Peyer's patch (tissue), 4 donors: ENCODE results near the gene TMEM271. TPM values are rescaled to one million over a fixed set of nuclear protein-coding genes. Genes with fewer than 3 reads are reported as not detected.

Experiments used
- DNase-seq, 3 donors: peaks; one replicate each; pipeline ENCODE4 v3.0.0-alpha.2; 2017 to 2019
- H3K27ac ChIP-seq, 4 donors: fragments of 200-600 bp; sonication (generic); one replicate each; pipeline ENCODE4 v1.5.1; 2016 to 2019
- H3K27me3 ChIP-seq, 2 donors: fragments of 200-600 bp; sonication (generic); one replicate each; pipeline ENCODE4 v1.5.1; 2019
- H3K36me3 ChIP-seq, 3 donors: fragments of 200-600 bp; sonication (generic); one replicate each; pipeline ENCODE4 v1.5.1; 2016 to 2019
- H3K4me1 ChIP-seq, 4 donors: fragments of 200-600 bp; sonication (generic); one replicate each; pipeline ENCODE4 v1.5.1; 2016 to 2019
- H3K4me3 ChIP-seq, 4 donors: fragments of 200-600 bp; sonication (generic); 1 replicate in 3 of 4; 2 replicates in 1 of 4; pipeline ENCODE4 v1.5.1; 2016 to 2019; ENCODE audit warnings: mild to moderate bottlenecking in 1 of 4
- H3K9me3 ChIP-seq, 4 donors: fragments of 200-600 bp; sonication (generic); one replicate each; pipeline ENCODE4 v1.5.1; 2016 to 2019; ENCODE audit warnings: mild to moderate bottlenecking in 1 of 4
- POLR2A ChIP-seq, 2 donors: fragments of 450-650 bp; IDR thresholded peaks; one replicate each; pipeline ENCODE4 v1.5.1; 2017; ENCODE audit warnings: antibody characterized with exemption in 2 of 2, mild to moderate bottlenecking in 2 of 2, moderate library complexity in 2 of 2
- total RNA-seq, 4 donors: library from RNA; depleted of rRNA; stranded (reverse); fragments of >200 nt; gene quantifications; one replicate each; pipeline ENCODE4 v1.1.0, GENCODE V29; 2016
- TF ChIP-seq, protein P1 (sequence below), 6 experiments: fragments of 450-650 bp in 4 of 6; fragments of 200-600 bp in 2 of 6; sonication (generic) in 1 of 6; IDR thresholded peaks; one replicate each; pipeline ENCODE4 v1.5.1; 2017 to 2019; ENCODE audit warnings: antibody characterized with exemption in 6 of 6, mild to moderate bottlenecking in 3 of 6, moderate library complexity in 1 of 6

TMEM271 gene
- total RNA-seq, 4 donors from 2014 or later = not detected

DNA sequence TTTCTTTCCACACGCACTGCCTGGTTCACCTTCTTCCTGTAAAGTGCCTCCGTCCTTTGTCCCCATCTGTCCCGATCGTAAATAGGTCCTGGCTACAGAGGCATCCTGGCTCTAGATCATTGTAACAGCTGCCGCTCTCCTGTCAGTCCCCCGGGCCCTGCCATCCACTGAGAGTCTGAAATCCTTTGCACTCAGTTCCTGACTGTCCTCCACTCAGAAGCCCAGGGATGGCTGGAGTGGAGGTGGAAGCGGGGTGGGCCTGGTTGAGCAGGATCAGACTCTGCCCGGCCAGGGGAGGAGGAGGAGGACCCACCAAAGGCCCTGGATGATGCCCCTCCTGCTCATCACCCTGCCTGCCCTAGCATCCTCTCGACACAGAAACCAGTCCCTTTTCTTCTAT is 47.3 kb downstream of the TMEM271 start:
- Histone ChIP-seq H3K27me3 (no peaks in the 10 kb centered on the region), H3K4me1 (no peaks in the 10 kb centered on the region), H3K9me3 (no peaks in the 10 kb centered on the region), H3K4me3 (no peak overlapping the region), H3K36me3 (peaks cover 0 to 96% (median 0%) of the 10 kb centered on the region in 3 donors), H3K27ac (no peak overlapping the region)
- TF ChIP-seq POLR2A (IDR thresholded peaks at IDR 0.05) = no peak
- TF ChIP-seq, protein P1, sequence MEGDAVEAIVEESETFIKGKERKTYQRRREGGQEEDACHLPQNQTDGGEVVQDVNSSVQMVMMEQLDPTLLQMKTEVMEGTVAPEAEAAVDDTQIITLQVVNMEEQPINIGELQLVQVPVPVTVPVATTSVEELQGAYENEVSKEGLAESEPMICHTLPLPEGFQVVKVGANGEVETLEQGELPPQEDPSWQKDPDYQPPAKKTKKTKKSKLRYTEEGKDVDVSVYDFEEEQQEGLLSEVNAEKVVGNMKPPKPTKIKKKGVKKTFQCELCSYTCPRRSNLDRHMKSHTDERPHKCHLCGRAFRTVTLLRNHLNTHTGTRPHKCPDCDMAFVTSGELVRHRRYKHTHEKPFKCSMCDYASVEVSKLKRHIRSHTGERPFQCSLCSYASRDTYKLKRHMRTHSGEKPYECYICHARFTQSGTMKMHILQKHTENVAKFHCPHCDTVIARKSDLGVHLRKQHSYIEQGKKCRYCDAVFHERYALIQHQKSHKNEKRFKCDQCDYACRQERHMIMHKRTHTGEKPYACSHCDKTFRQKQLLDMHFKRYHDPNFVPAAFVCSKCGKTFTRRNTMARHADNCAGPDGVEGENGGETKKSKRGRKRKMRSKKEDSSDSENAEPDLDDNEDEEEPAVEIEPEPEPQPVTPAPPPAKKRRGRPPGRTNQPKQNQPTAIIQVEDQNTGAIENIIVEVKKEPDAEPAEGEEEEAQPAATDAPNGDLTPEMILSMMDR (IDR thresholded peaks at IDR 0.05) = no peak
- DNase-seq = no peak

DNA sequence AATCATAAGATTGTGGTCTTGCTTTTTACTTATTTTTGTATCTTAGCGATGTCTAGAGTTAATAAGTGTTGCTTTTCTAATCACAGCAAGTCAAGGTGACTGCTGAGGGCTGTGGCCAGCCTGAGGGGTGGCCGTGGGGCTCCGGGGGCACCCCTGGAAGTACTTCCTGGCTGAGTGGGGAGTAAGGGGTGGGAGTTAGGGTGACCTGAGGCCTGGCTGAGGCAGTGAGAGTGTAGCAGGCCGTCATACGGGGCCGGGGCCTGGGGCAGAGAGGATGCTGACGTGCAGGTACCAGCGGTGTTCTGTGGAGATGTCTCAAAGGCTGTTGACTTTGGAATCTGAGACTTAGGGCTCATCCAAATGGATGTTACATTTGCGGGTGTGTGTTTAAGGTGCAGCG is 47.8 kb downstream of the TMEM271 start:
- H3K27me3 ChIP-seq = no peaks in the 10 kb centered on the region
- peaks cover 0 to 96% (median 0%) of the 10 kb centered on the region in 3 donors for H3K36me3 ChIP-seq
- no peak for DNase-seq
- H3K4me3 ChIP-seq = no peak overlapping the region
- TF ChIP-seq POLR2A (IDR thresholded peaks at IDR 0.05) = no peak
- TF ChIP-seq, protein P1 (IDR thresholded peaks at IDR 0.05) = no peak
- no peaks in the 10 kb centered on the region for H3K9me3 ChIP-seq
- no peaks in the 10 kb centered on the region for H3K4me1 ChIP-seq
- H3K27ac ChIP-seq = no peak overlapping the region

DNA sequence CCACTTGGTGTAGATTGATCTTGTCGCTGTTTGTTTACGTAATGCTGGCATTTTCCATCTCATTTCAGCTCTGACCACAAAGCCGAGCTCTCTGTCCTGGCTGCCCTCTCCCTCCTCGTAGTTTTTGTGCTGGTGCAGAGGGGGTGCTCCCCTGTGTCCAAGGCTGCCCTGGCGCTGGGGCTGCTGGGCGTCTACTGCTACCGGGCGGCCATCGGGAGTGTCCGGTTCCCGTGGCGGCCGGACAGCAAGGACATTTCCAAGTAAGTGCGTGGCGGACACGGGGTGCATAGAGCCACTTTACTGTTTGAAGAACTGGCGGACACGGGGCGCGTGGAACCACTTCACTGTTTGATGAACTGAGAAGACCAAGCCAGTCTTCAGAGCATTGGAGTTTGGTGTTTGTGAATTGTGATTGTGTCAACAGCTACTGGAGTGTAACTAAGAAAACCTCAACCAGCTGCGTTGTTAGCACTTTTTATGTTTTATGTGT is 49.1 kb downstream of the TMEM271 start:
- DNase-seq = no peak
- Histone ChIP-seq H3K27me3 (no peaks in the 10 kb centered on the region), H3K4me1 (no peaks in the 10 kb centered on the region), H3K27ac (no peak overlapping the region), H3K36me3 (peaks cover 0 to 96% (median 0%) of the 10 kb centered on the region in 3 donors), H3K9me3 (no peaks in the 10 kb centered on the region), H3K4me3 (no peak overlapping the region)
- TF ChIP-seq, protein P1 (IDR thresholded peaks at IDR 0.05) = no peak
- no peak for TF ChIP-seq POLR2A (IDR thresholded peaks at IDR 0.05)

DNA sequence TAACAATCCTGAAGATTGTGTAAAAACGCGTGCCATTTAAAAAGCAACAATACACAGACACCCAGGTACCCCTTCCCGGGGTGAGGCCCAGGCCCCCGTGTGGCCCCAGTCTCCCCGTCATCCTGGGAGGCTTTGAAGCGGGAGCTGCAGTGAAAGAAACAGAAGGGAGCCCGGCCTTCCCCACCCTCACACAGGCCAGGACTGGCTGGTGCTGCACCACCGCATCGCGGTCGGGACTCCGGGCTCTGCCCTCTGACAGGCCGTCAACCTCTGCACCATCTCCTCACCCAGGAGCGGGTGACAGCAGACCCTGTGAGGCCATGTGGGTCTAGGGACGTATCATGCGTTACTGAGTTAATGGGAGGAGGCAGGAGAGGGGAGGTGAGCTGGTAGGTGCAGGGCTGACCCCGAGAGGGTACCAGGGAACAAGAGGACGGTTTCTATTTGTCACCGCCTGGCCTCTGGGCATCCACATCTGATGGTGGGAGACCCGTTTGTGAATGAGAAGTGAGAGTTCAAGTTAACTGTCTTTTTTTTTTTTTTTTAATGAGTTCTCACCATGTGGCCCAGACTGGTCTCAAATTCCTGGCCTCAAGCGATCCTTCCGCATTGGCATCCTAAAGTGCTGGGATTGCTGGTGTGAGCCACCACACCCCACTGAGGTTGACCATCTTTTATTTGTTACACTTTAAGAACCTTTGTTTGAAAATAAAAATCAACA is 49.7 kb downstream of the TMEM271 start:
- Histone ChIP-seq H3K9me3 (no peaks in the 10 kb centered on the region), H3K36me3 (peaks cover 0 to 96% (median 0%) of the 10 kb centered on the region in 3 donors), H3K27me3 (no peaks in the 10 kb centered on the region), H3K4me1 (no peaks in the 10 kb centered on the region), H3K27ac (no peak overlapping the region), H3K4me3 (no peak overlapping the region)
- TF ChIP-seq POLR2A (IDR thresholded peaks at IDR 0.05) = no peak
- TF ChIP-seq, protein P1 (IDR thresholded peaks at IDR 0.05) = no peak
- no peak for DNase-seq

DNA sequence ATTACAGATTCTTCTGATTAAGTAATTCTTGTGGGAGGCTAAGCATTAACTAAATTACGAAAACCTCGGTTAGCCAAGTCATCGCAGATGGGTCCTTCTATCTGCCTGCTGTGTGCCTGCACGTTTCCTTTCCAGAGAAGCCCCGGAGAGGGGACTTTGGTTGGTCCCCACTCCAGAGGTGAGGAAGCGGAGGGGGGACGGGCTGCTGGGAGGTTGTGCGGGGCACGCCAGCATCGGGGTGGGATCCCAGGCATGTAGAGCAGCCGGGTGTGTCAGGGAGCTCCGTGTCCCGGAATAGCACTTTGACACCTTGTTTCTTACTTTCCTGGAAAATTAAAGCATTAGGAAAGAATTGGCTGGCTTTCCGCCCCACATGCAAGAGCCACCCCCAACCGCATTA is 50.4 kb downstream of the TMEM271 start:
- no peak for DNase-seq
- H3K36me3 ChIP-seq = peaks cover 0 to 96% (median 0%) of the 10 kb centered on the region in 3 donors
- H3K27me3 ChIP-seq = no peaks in the 10 kb centered on the region
- no peaks in the 10 kb centered on the region for H3K4me1 ChIP-seq
- H3K27ac ChIP-seq = no peak overlapping the region
- TF ChIP-seq POLR2A (IDR thresholded peaks at IDR 0.05) = no peak
- TF ChIP-seq, protein P1 (IDR thresholded peaks at IDR 0.05) = no peak
- H3K9me3 ChIP-seq = no peaks in the 10 kb centered on the region
- H3K4me3 ChIP-seq = no peak overlapping the region
